HepG2 (cell line): Measurements from ENCODE around the gene TANC1. TPM values are rescaled to one million over a fixed set of nuclear protein-coding genes. Genes with fewer than 3 reads are reported as not detected.

ENCODE experiments used
- ATAC-seq: fragments of 200-7000 bp; cut with Tn5 transposase; 3 replicates; pipeline ENCODE4 v1.9.1; 2020; ENCODE audit warnings: mild to moderate bottlenecking, moderate library complexity
- BruUV-seq: library from RNA; stranded (reverse); fragments of 400-500 nt; replicated peaks from 2 replicates; lab custom pipeline; 2021; lab: Mats Ljungman, UMichigan
- CTCF ChIA-PET: fragments of 300-600 bp; formaldehyde crosslinking; extraction: SDS; loops from one replicate; lab custom pipeline; 2021; ENCODE audit warnings: low total read pairs, inconsistent platforms, low intra/inter-chr PET ratio; lab: Yijun Ruan, JAX
- POLR2A ChIA-PET: fragments of 350-600 bp; sonication (Branson Sonifier 250); formaldehyde crosslinking; loops from one replicate; lab custom pipeline; 2020; ENCODE audit warnings: antibody characterized with exemption, inconsistent platforms; lab: Yijun Ruan, JAX
- DNase-seq: peaks from one replicate; pipeline ENCODE4 v3.0.0-alpha.2; 2015; ENCODE audit warnings: low spot score
- FAIRE-seq: peaks from 3 replicates; lab custom pipeline; 2011; peaks lifted over from hg19 to GRCh38; lab: Jason Lieb, UNC
- H2AFZ ChIP-seq: one replicate; pipeline ENCODE4 v1.6.1; 2011; ENCODE audit warnings: low read length, inconsistent platforms
- H3K27ac ChIP-seq: fragments of 300-600 bp; 3 replicates; pipeline ENCODE4 v1.8.0; 2011; ENCODE audit warnings: mixed run types, mild to moderate bottlenecking, mixed read lengths, low read length, inconsistent platforms; ENCODE audit not compliant: insufficient read depth; ENCODE audit errors: extremely low read length
- H3K27me3 ChIP-seq, 2 experiments: fragments of 200-600 bp in 1 of 2; 2 replicates in 1 of 2; 3 replicates in 1 of 2; pipeline versions ENCODE4 v1.6.0 to v1.8.0; 2011; ENCODE audit warnings: low read length in 2 of 2, mild to moderate bottlenecking in 2 of 2, moderate library complexity in 2 of 2, inconsistent platforms in 1 of 2; ENCODE audit not compliant: insufficient read depth in 2 of 2, control insufficient read depth in 1 of 2
- H3K36me3 ChIP-seq, 2 experiments: fragments of 200-600 bp in 1 of 2; replicated peaks in 1 of 2; 2 replicates in 1 of 2; 3 replicates in 1 of 2; pipeline versions ENCODE4 v1.5.1 to v1.8.0; 2011; ENCODE audit warnings: low read length in 2 of 2, inconsistent platforms in 1 of 2; ENCODE audit not compliant: insufficient read depth in 2 of 2, control insufficient read depth in 1 of 2
- H3K4me1 ChIP-seq: 2 replicates; pipeline ENCODE4 v1.5.1; 2012; ENCODE audit warnings: low read length, inconsistent platforms; ENCODE audit not compliant: insufficient read depth
- H3K4me2 ChIP-seq: 2 replicates; pipeline ENCODE4 v1.6.0; 2011; ENCODE audit warnings: low read depth, low read length, inconsistent platforms
- H3K4me3 ChIP-seq, 3 experiments: fragments of 200-600 bp in 1 of 3; sonication (generic), shearing (Covaris generic) in 1 of 3; replicated peaks in 1 of 3; 2 replicates each; pipeline ENCODE4 v1.5.1; 2011 to 2016; ENCODE audit warnings: low read length in 3 of 3, inconsistent platforms in 2 of 3, low read depth in 2 of 3, mild to moderate bottlenecking in 2 of 3, control low read depth in 1 of 3, mixed read lengths in 1 of 3; ENCODE audit not compliant: insufficient read depth in 1 of 3
- H3K79me2 ChIP-seq: one replicate; pipeline ENCODE4 v1.6.1; 2011; ENCODE audit warnings: low read length, inconsistent platforms; ENCODE audit not compliant: insufficient read depth
- H3K9ac ChIP-seq: 2 replicates; pipeline ENCODE4 v1.6.0; 2011; ENCODE audit warnings: mild to moderate bottlenecking, low read depth, low read length, inconsistent platforms; ENCODE audit not compliant: insufficient read depth
- H3K9me3 ChIP-seq: 2 replicates; pipeline ENCODE4 v1.5.1; 2012; ENCODE audit warnings: mild to moderate bottlenecking, low read length
- H4K20me1 ChIP-seq: 2 replicates; pipeline ENCODE4 v1.6.0; 2011; ENCODE audit warnings: inconsistent platforms, mild to moderate bottlenecking, low read length, moderate library complexity; ENCODE audit not compliant: insufficient read depth
- CAMTA2 ChIP-seq: sonication (generic); formaldehyde crosslinking; IDR thresholded peaks from 2 replicates; pipeline ENCODE4 v1.4.0; 2020; ENCODE audit warnings: mild to moderate bottlenecking, missing genetic modification reagents, borderline replicate concordance
- CHD2 ChIP-seq: IDR thresholded peaks from 2 replicates; pipeline ENCODE4 v1.6.1; 2011; ENCODE audit warnings: low read depth, low read length, improper control_type of control experiment
- NR3C1 ChIP-seq: sonication (generic); formaldehyde crosslinking; IDR thresholded peaks from 2 replicates; pipeline ENCODE4 v1.4.0; 2020; ENCODE audit warnings: missing genetic modification reagents
- PLRG1 ChIP-seq: fragments of 450-650 bp; conservative IDR thresholded peaks from 2 replicates; pipeline ENCODE4 v1.6.1; 2016
- PTBP1 ChIP-seq: fragments of 200-400 bp; formaldehyde crosslinking; IDR thresholded peaks from 2 replicates; pipeline ENCODE4 v1.6.1; 2018; ENCODE audit warnings: low read length, low read depth; ENCODE audit not compliant: poor library complexity, severe bottlenecking
- TMF1 ChIP-seq: sonication (generic); formaldehyde crosslinking; IDR thresholded peaks from 2 replicates; pipeline ENCODE4 v1.8.1; 2022; ENCODE audit warnings: low read depth, missing genetic modification reagents
- TOPORS ChIP-seq: sonication (generic); formaldehyde crosslinking; IDR thresholded peaks from 2 replicates; pipeline ENCODE4 v1.8.0; 2023; ENCODE audit warnings: mild to moderate bottlenecking, missing genetic modification reagents
- ZBTB42 ChIP-seq: sonication (generic); formaldehyde crosslinking; IDR thresholded peaks from 2 replicates; pipeline ENCODE4 v1.5.0; 2020; ENCODE audit warnings: mild to moderate bottlenecking, missing genetic modification reagents
- ZFP62 ChIP-seq: sonication (generic); formaldehyde crosslinking; IDR thresholded peaks from 2 replicates; pipeline ENCODE4 v1.4.0; 2020; ENCODE audit warnings: missing genetic modification reagents
- ZKSCAN5 ChIP-seq: sonication (generic); formaldehyde crosslinking; IDR thresholded peaks from 2 replicates; pipeline ENCODE4 v1.5.1; 2020; ENCODE audit warnings: mild to moderate bottlenecking, missing genetic modification reagents
- ZNF367 ChIP-seq: sonication (generic); formaldehyde crosslinking; IDR thresholded peaks from 2 replicates; pipeline ENCODE4 v1.4.0; 2020; ENCODE audit warnings: missing genetic modification reagents, borderline replicate concordance
- ZNF430 ChIP-seq: sonication (generic); formaldehyde crosslinking; IDR thresholded peaks from 2 replicates; pipeline ENCODE4 v1.9.0; 2021; ENCODE audit warnings: mild to moderate bottlenecking, missing genetic modification reagents
- ZNF652 ChIP-seq: IDR thresholded peaks from 2 replicates; pipeline ENCODE4 v1.6.1; 2016; ENCODE audit warnings: low read depth, borderline replicate concordance
- ZNF772 ChIP-seq: sonication (generic); formaldehyde crosslinking; IDR thresholded peaks from 2 replicates; pipeline ENCODE4 v1.5.0; 2020; ENCODE audit warnings: mild to moderate bottlenecking, missing genetic modification reagents
- WGBS: methylation state at CpG from one replicate; pipeline ENCODE4 v1.1.6; 2017; ENCODE audit warnings: low lambda C conversion rate; 5-methylcytosine and 5-hydroxymethylcytosine counted together
- in situ Hi-C: cut with HindIII; loops from 2 replicates; pipeline ENCODE4 v1.10.0; 2017; ENCODE audit warnings: low pct_unique_long_range_greater_than_20kb; ENCODE audit not compliant: extremely low pct_ligation_motif_present
- intact Hi-C: fragments of 100-400 bp; cut with micrococcal nuclease; formaldehyde crosslinking; loops from one replicate; pipeline ENCODE4 v1.10.0; 2022; ENCODE audit not compliant: unreplicated experiment
- polyA plus RNA-seq, 8 experiments: library from polyadenylated mRNA; depleted of rRNA in 3 of 8; stranded (reverse) in 7 of 8; unstranded in 1 of 8; fragments of >200 nt; fragmentation: Illumina TruSeq in 4 of 8; extraction: Trizol in 4 of 8; gene quantifications; 2 replicates each; pipeline versions ENCODE4 v1.2.1 to v1.2.3, GENCODE V29; 2011 to 2016; ENCODE audit warnings: low read depth in 4 of 8, missing spikeins in 1 of 8, mixed read lengths in 1 of 8; ENCODE audit not compliant: insufficient read depth in 1 of 8
- total RNA-seq, 5 experiments: library from RNA; depleted of rRNA; stranded (reverse); fragments of >200 nt; fragmentation: Illumina TruSeq; extraction: Trizol; gene quantifications; 2 replicates each; pipeline ENCODE4 v1.2.3, GENCODE V29; 2016; ENCODE audit warnings: low read depth in 1 of 5
- TF ChIP-seq, protein P1 (sequence below): sonication (generic); formaldehyde crosslinking; IDR thresholded peaks from 2 replicates; pipeline ENCODE4 v1.4.0; 2020; ENCODE audit warnings: missing genetic modification reagents

The TANC1 gene
- total and polyA plus RNA-seq, 2 of the 13 experiments (the other 11 are each of a cell fraction or from before 2014, with no cell fraction given): 2.3 to 5.6 TPM

- intact Hi-C loops: no loop called here
- no peak for ATAC-seq
- TF ChIP-seq ZKSCAN5 (CRISPR knock-in tag) (no peak), PLRG1 (no peak), ZNF367 (CRISPR knock-in tag) (no peak), TMF1 (no peak), ZNF772 (CRISPR knock-in tag) (no peak), PTBP1 (no peak), CAMTA2 (CRISPR knock-in tag) (no peak), ZNF430 (CRISPR knock-in tag) (no peak), NR3C1 (no peak), ZBTB42 (no peak), CHD2 (no peak), ZFP62 (CRISPR knock-in tag) (no peak), TOPORS (no peak), ZNF652 (CRISPR knock-in tag) (no peak)
- TF ChIP-seq, protein P1, sequence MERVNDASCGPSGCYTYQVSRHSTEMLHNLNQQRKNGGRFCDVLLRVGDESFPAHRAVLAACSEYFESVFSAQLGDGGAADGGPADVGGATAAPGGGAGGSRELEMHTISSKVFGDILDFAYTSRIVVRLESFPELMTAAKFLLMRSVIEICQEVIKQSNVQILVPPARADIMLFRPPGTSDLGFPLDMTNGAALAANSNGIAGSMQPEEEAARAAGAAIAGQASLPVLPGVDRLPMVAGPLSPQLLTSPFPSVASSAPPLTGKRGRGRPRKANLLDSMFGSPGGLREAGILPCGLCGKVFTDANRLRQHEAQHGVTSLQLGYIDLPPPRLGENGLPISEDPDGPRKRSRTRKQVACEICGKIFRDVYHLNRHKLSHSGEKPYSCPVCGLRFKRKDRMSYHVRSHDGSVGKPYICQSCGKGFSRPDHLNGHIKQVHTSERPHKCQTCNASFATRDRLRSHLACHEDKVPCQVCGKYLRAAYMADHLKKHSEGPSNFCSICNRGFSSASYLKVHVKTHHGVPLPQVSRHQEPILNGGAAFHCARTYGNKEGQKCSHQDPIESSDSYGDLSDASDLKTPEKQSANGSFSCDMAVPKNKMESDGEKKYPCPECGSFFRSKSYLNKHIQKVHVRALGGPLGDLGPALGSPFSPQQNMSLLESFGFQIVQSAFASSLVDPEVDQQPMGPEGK: no peak
- TF ChIP-seq, all 625 proteins: peak for 0
- H3K9me3 ChIP-seq: no peaks in the 10 kb centered on the region
- FAIRE-seq: no peak
- no peaks in the 10 kb centered on the region for H3K36me3 ChIP-seq
- no peak overlapping the region for H3K4me3 ChIP-seq
- no peak overlapping the region for H2AFZ ChIP-seq
- POLR2A ChIA-PET: no interaction called here
- no peak overlapping the region for H3K9ac ChIP-seq
- in situ Hi-C loops: no loop called here
- no peaks in the 10 kb centered on the region for H3K4me1 ChIP-seq
- WGBS: 98% methylated on average over 5 of the region's 5 CpGs
- no peak overlapping the region for H3K4me2 ChIP-seq
- no peaks in the 10 kb centered on the region for H3K27me3 ChIP-seq
- H3K79me2 ChIP-seq: no peaks in the 10 kb centered on the region
- DNase-seq: no peak
- no peak overlapping the region for H3K27ac ChIP-seq
- no TSS peak for BruUV-seq
- no peaks in the 10 kb centered on the region for H4K20me1 ChIP-seq
- CTCF ChIA-PET: no interaction called here
Observed at GRCh38 chr2:159262904-159263303, 294.5 kb downstream of the TANC1 start.
